Glutamatergic neuron (in vitro differentiated cells): Measurements from ENCODE around the gene EDC3. TPM values are rescaled to one million over a fixed set of nuclear protein-coding genes. Genes with fewer than 3 reads are reported as not detected.
"Not testable (repeated sequence)": the region's sequence is repeated elsewhere in the genome, so short reads cannot be mapped to it uniquely, and the experiment has no call there.

Source experiments
- DNase-seq: peaks from one replicate; pipeline ENCODE4 v3.0.0; 2022
- H3K27ac Mint-ChIP-seq: one replicate; pipeline ENCODE4 v1.8.0; 2020; ENCODE audit warnings: mild to moderate bottlenecking, mixed read lengths, inconsistent platforms; ENCODE audit not compliant: unreplicated experiment
- H3K27me3 Mint-ChIP-seq: one replicate; pipeline ENCODE4 v1.8.0; 2020; ENCODE audit warnings: mild to moderate bottlenecking, moderate library complexity, mixed read lengths, inconsistent platforms; ENCODE audit not compliant: unreplicated experiment
- H3K36me3 Mint-ChIP-seq: one replicate; pipeline ENCODE4 v1.8.0; 2020; ENCODE audit warnings: mild to moderate bottlenecking, mixed read lengths, inconsistent platforms; ENCODE audit not compliant: unreplicated experiment
- H3K4me1 Mint-ChIP-seq: one replicate; pipeline ENCODE4 v1.8.0; 2020; ENCODE audit warnings: mild to moderate bottlenecking, low read depth, mixed read lengths, inconsistent platforms; ENCODE audit not compliant: unreplicated experiment
- H3K4me3 Mint-ChIP-seq: one replicate; pipeline ENCODE4 v1.8.0; 2020; ENCODE audit warnings: mild to moderate bottlenecking, mixed read lengths, inconsistent platforms; ENCODE audit not compliant: unreplicated experiment
- H3K9me3 Mint-ChIP-seq: one replicate; pipeline ENCODE4 v1.8.0; 2020; ENCODE audit warnings: mild to moderate bottlenecking, moderate library complexity, mixed read lengths, inconsistent platforms; ENCODE audit not compliant: unreplicated experiment
- CTCF ChIP-seq: fragments of 200-600 bp; sonication (generic); IDR thresholded peaks from one replicate; pipeline ENCODE4 v1.5.0; 2021; ENCODE audit not compliant: partially characterized antibody, unreplicated experiment
- total RNA-seq: library from RNA; stranded (reverse); fragmentation: NEBNext Ultra II Directional; extraction: Animal tissue kit (Norgen Biotek cat#: 25700); gene quantifications from one replicate; pipeline ENCODE4 v1.2.1, GENCODE V29; 2021; ENCODE audit not compliant: unreplicated experiment

Gene EDC3
- total RNA-seq, 1 donor from 2014 or later = 66.0 TPM

- H3K36me3 Mint-ChIP-seq = peaks cover 6% of the 10 kb centered on the region
- TF ChIP-seq CTCF = no peak
- H3K27ac Mint-ChIP-seq = no peak overlapping the region
- DNase-seq = no peak
- peaks cover 8% of the 10 kb centered on the region for H3K9me3 Mint-ChIP-seq
- H3K4me1 Mint-ChIP-seq = peaks cover 3% of the 10 kb centered on the region
- no peak overlapping the region for H3K4me3 Mint-ChIP-seq
- H3K27me3 Mint-ChIP-seq = peaks cover 5% of the 10 kb centered on the region
Observed at GRCh38 chr15:74732846-74733245, 37.0 kb upstream of the EDC3 start.

GRCh38 chr15:74730619-74731316, 34.9 kb upstream of the EDC3 start:
- peaks cover 8% of the 10 kb centered on the region for H3K4me1 Mint-ChIP-seq
- DNase-seq = no peak
- peaks cover 11% of the 10 kb centered on the region for H3K9me3 Mint-ChIP-seq
- no peak overlapping the region for H3K4me3 Mint-ChIP-seq
- no peak overlapping the region for H3K27ac Mint-ChIP-seq
- peaks cover 11% of the 10 kb centered on the region for H3K36me3 Mint-ChIP-seq
- H3K27me3 Mint-ChIP-seq = peaks cover 10% of the 10 kb centered on the region
- TF ChIP-seq CTCF = no peak

GRCh38 chr15:74729372-74729771, 33.5 kb upstream of the EDC3 start:
- Mint-ChIP-seq H3K9me3 (peaks cover 10% of the 10 kb centered on the region), H3K36me3 (peaks cover 11% of the 10 kb centered on the region), H3K27me3 (peaks cover 12% of the 10 kb centered on the region)
- not testable (repeated sequence) for DNase-seq, H3K4me3 Mint-ChIP-seq, H3K27ac Mint-ChIP-seq, H3K4me1 Mint-ChIP-seq

- Mint-ChIP-seq H3K36me3 (peaks cover 11% of the 10 kb centered on the region), H3K4me1 (peaks cover 11% of the 10 kb centered on the region), H3K27me3 (peaks cover 12% of the 10 kb centered on the region)
- H3K9me3 Mint-ChIP-seq, DNase-seq, H3K27ac Mint-ChIP-seq, H3K4me3 Mint-ChIP-seq: not testable (repeated sequence)
Observed at GRCh38 chr15:74728699-74729098, 32.9 kb upstream of the EDC3 start.

- no peak for TF ChIP-seq CTCF
- H3K9me3 Mint-ChIP-seq = peaks cover 11% of the 10 kb centered on the region
- no peak overlapping the region for H3K4me3 Mint-ChIP-seq
- peaks cover 15% of the 10 kb centered on the region for H3K4me1 Mint-ChIP-seq
- H3K27ac Mint-ChIP-seq = no peak overlapping the region
- DNase-seq = no peak
- H3K36me3 Mint-ChIP-seq = peaks cover 11% of the 10 kb centered on the region
- peaks cover 12% of the 10 kb centered on the region for H3K27me3 Mint-ChIP-seq
Observed at GRCh38 chr15:74727727-74728126, 31.9 kb upstream of the EDC3 start.

- H3K27me3 Mint-ChIP-seq = peaks cover 12% of the 10 kb centered on the region
- no peak for DNase-seq
- H3K9me3 Mint-ChIP-seq = peaks cover 11% of the 10 kb centered on the region
- TF ChIP-seq CTCF = no peak
- peaks cover 15% of the 10 kb centered on the region for H3K4me1 Mint-ChIP-seq
- no peak overlapping the region for H3K27ac Mint-ChIP-seq
- H3K36me3 Mint-ChIP-seq = peaks cover 11% of the 10 kb centered on the region
- peak overlapping the region; percentile 79 for H3K4me3 Mint-ChIP-seq
Observed at GRCh38 chr15:74726774-74727164, 30.9 kb upstream of the EDC3 start.
